NB4 (cell line): ENCODE measurements around the gene GPR146.
A peak's percentile ranks its signal among the peaks of the same experiment; 100 is the strongest.

Experiments used
- DNase-seq: peaks from one replicate; pipeline ENCODE4 v3.0.0; 2010; ENCODE audit warnings: low read depth
- H3K4me3 ChIP-seq: one replicate; pipeline ENCODE4 v1.5.1; 2011; ENCODE audit warnings: mild to moderate bottlenecking, low read depth, low read length, moderate library complexity
- MYC ChIP-seq: IDR thresholded peaks from 2 replicates; pipeline ENCODE4 v1.6.1; 2011; ENCODE audit warnings: low read depth, low read length
- POLR2A ChIP-seq: IDR thresholded peaks from 2 replicates; pipeline ENCODE4 v1.6.1; 2011; ENCODE audit warnings: mild to moderate bottlenecking; ENCODE audit not compliant: insufficient read length; ENCODE audit errors: extremely low read depth
- TF ChIP-seq, protein P1 (sequence below): IDR thresholded peaks from one replicate; pipeline ENCODE4 v1.5.1; 2012; ENCODE audit warnings: low read depth, low read length
- TF ChIP-seq, protein P2 (sequence below): IDR thresholded peaks from 2 replicates; pipeline ENCODE4 v1.6.1; 2011; ENCODE audit warnings: low read depth, low read length

GPR146 gene

DNA sequence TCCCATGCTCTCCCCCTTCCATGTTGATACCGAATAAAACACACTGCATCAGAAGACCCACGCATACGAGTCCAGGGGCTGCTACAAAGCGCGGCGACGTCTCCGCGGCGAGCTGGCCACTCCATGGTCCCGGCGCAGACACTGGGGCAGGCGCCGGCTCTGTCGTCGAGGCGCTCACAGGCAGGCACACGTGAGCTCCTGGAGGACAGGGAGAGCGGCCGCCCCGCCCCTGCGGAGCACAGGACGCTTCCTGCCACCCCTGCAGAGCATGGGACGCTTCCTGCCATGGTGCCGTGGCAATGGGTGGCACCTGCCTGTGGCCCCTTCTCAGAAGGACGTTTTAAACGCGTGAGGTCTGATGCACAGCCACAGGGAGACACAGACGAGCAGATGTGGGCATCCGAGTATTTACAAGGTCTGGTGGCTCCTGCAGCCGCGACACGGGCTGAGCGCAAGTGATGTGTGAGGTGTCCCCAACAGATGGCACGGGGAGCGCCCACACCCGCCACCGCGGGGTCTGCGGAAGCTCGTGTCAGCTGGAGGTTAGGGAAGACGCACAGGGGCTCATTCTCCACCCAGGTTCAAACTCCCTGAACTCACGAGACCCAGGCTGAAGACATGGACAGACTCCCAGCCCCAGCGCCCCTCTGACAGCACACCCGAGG is 21.4 kb upstream of the GPR146 start:
- no peak for DNase-seq

DNA sequence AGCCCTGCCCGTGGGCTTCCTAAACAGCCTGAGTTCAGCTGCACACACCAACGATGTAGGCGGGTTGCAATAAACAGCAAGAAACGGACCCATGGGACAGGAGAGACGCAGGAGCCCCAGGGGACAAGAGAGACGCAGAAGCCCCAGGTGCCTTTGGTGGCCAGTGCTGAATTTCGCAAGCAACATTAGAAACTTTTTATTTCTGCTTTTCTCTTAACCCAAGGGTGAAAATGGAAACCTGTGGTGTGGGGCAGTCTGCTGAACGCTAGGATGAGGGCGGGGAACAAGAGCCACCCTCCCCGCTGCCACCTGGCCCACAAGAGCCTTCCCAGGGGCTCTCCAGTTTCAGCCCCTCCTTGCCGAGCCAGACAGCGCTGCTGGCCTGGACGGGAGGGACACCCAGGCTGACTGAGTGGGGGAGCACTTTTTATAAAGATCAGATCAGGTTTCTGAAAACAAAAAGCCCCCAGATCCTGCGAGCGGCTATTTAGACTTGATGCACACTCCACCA is 20.0 kb upstream of the GPR146 start:
- peak; percentile 99 for DNase-seq
- TF ChIP-seq POLR2A (peak; percentile 15), MYC (peak; percentile 75; the same call in 1 of the 2 replicates)
- TF ChIP-seq, protein P1, sequence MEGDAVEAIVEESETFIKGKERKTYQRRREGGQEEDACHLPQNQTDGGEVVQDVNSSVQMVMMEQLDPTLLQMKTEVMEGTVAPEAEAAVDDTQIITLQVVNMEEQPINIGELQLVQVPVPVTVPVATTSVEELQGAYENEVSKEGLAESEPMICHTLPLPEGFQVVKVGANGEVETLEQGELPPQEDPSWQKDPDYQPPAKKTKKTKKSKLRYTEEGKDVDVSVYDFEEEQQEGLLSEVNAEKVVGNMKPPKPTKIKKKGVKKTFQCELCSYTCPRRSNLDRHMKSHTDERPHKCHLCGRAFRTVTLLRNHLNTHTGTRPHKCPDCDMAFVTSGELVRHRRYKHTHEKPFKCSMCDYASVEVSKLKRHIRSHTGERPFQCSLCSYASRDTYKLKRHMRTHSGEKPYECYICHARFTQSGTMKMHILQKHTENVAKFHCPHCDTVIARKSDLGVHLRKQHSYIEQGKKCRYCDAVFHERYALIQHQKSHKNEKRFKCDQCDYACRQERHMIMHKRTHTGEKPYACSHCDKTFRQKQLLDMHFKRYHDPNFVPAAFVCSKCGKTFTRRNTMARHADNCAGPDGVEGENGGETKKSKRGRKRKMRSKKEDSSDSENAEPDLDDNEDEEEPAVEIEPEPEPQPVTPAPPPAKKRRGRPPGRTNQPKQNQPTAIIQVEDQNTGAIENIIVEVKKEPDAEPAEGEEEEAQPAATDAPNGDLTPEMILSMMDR = no peak
- TF ChIP-seq, protein P2, sequence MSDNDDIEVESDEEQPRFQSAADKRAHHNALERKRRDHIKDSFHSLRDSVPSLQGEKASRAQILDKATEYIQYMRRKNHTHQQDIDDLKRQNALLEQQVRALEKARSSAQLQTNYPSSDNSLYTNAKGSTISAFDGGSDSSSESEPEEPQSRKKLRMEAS = peak; percentile 70; the same call in 1 of the 2 replicates
- peak overlapping the region; percentile 27 for H3K4me3 ChIP-seq

More for the DNA sequence above, 21.4 kb upstream of the GPR146 start:
- TF ChIP-seq POLR2A = no peak
- no peak for TF ChIP-seq MYC
- no peak overlapping the region for H3K4me3 ChIP-seq

DNA sequence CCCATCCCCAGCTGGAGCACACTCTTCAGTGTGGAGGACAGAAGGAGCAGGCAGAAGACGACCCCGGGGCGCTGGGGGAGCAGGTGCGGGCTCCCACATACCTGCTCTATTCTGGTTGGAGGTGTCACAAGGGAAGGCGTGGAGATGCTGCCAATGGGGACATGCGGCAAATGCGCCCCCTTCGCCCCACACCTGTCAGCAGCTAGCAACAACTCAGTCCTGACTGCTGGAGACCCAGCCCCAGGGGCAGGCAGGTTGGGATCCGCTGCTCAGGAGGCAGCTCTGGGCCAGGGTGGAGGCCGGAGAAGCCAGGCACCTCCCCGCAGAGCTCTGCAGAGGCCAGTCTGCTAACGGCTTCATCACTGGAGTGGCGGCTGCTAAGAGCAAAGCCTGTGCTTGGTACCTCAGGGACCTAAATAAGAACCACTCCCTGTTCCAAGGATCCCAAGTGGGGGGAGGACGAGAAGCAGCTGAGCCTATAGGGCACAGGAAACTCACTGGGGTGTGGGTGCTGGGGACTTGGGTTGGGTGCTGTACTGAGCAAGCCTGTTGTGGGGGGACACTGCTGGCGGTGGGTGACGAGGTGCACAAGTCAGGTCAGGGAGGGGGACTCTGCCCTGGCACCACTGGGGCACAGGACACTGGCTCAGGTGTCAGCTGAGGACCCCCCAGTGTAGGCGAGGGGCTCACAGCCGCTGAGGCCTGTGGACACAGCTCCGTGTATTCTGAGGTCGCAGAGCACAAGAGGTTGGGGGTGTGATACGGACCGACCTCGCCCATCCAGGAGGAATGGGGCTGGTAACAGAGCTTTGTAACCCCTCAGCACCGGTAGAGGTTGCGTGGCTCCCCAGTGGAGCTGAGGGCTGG is 19.2 kb upstream of the GPR146 start:
- peak; percentile 40 for DNase-seq
- TF ChIP-seq, protein P1 = no peak
- TF ChIP-seq MYC (no peak), POLR2A (no peak)
- TF ChIP-seq, protein P2 = no peak
- no peak overlapping the region for H3K4me3 ChIP-seq

DNA sequence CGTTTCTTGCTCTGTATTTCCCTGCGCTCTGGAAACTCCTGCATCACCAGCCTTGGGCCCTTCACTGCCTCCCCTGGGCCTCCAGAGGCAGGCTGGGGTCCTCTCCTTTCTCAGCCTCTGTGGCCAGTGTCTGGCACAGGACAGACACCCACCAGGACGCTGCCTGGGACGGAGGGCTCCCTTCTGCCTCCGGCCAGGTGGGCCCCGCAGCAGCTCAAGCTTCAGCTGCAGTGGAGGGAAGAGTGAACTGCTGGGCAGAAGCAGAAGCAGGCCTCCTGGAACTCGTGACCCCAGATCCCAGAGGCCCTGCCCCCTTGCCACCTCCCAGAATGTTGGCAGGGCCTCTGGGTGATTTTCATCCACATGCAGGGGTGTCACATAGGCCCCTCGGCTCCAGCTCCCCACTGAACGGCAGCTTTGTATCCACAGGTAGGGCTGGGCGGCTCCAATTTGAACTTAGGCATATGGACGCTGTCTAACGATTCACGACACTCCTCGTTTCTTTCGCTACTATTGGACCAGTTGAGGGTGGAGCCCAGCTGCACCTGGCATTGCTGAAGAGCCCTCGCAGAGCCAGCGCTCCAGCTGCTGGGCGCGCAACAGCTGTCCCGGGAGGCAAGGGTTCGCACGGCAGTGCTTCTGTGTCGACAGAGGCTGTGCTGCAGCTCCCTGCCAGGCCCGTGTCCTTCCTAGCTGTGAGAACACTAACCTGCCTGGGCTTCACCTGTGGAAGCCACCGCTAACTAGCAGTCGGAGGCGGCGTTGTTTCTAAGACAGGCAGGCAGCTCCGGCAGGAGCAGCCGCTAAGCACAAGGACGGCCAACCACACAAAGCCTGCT is 18.4 kb upstream of the GPR146 start:
- H3K4me3 ChIP-seq = no peak overlapping the region
- TF ChIP-seq POLR2A (no peak), MYC (no peak)
- TF ChIP-seq, protein P2 = no peak
- TF ChIP-seq, protein P1 = no peak
- DNase-seq = no peak

DNA sequence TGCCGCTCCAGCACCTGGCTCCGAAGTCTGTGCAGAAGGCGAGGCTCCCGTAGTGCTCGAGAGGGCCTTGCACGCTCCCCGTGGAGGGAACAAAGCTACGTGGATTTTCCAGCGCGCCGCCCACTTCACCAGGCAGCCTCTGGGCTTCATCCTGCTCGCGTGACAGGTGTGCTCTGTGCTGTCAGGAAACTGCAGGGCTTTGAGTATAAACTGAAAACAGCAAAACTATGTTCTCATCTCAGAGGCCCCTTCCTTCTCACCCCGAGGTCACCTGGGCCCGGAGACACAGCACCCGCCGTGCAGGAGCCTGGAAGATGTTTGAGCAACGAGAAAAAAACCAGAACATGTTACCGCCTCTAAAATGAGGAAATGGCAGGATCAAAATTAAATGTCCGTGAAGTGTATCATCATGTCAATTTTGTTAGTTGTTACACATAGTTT is 17.6 kb upstream of the GPR146 start:
- DNase-seq = no peak
- H3K4me3 ChIP-seq = peak overlapping the region; percentile 57
- TF ChIP-seq MYC (no peak), POLR2A (no peak)
- TF ChIP-seq, protein P2 = no peak
- TF ChIP-seq, protein P1 = no peak
